K562 (cell line): ENCODE results near the gene CNNM4. TPM values are rescaled to one million over a fixed set of nuclear protein-coding genes. Genes with fewer than 3 reads are reported as not detected.

ENCODE experiments used
- BACH1 ChIP-seq: fragments of 200-800 bp; sonication (Bioruptor generic); IDR thresholded peaks from 2 replicates; pipeline ENCODE4 v1.6.1; 2016; ENCODE audit warnings: missing genetic modification characterization, missing compliant biosample characterization
- CBX8 ChIP-seq: fragments of 200-600 bp; sonication (generic); IDR thresholded peaks from 2 replicates; pipeline ENCODE4 v1.6.1; 2012; ENCODE audit warnings: borderline replicate concordance, mixed run types, low read depth, mild to moderate bottlenecking, moderate library complexity, mixed read lengths, low read length, control low read depth, inconsistent platforms; ENCODE audit not compliant: poor library complexity, severe bottlenecking; ENCODE audit errors: extremely low read depth
- CCNT2 ChIP-seq: IDR thresholded peaks from 2 replicates; pipeline ENCODE4 v1.6.1; 2011; ENCODE audit warnings: borderline replicate concordance, low read depth, mild to moderate bottlenecking, moderate library complexity, mixed read lengths, low read length; ENCODE audit not compliant: insufficient read length; ENCODE audit errors: extremely low read depth
- CEBPG ChIP-seq, 3 experiments: fragments of 200-800 bp in 1 of 3; sonication (Bioruptor generic) in 1 of 3; sonication (generic) in 1 of 3; formaldehyde crosslinking in 1 of 3; IDR thresholded peaks in 2 of 3; conservative IDR thresholded peaks in 1 of 3; 2 replicates each; pipeline versions ENCODE4 v1.6.1 to v1.8.0; 2016 to 2022; ENCODE audit warnings: missing compliant biosample characterization in 2 of 3, missing genetic modification characterization in 2 of 3, mild to moderate bottlenecking in 1 of 3, missing genetic modification reagents in 1 of 3
- CREB3L1 ChIP-seq: fragments of 450-650 bp; IDR thresholded peaks from 2 replicates; pipeline ENCODE4 v1.6.1; 2014; ENCODE audit warnings: low read depth, mild to moderate bottlenecking, moderate library complexity, borderline replicate concordance
- E2F4 ChIP-seq: sonication (generic); formaldehyde crosslinking; IDR thresholded peaks from 2 replicates; pipeline ENCODE4 v1.8.0; 2022; ENCODE audit warnings: mild to moderate bottlenecking, low read depth, missing genetic modification reagents
- ETS2 ChIP-seq: IDR thresholded peaks from 2 replicates; pipeline ENCODE4 v1.6.1; 2016; ENCODE audit warnings: borderline replicate concordance, missing genetic modification characterization, mild to moderate bottlenecking, moderate library complexity, missing compliant biosample characterization; ENCODE audit not compliant: poor library complexity, severe bottlenecking
- FOXA1 ChIP-seq: fragments of 450-650 bp; IDR thresholded peaks from 2 replicates; pipeline ENCODE4 v1.6.1; 2016; ENCODE audit warnings: mild to moderate bottlenecking, borderline replicate concordance
- HCFC1 ChIP-seq: IDR thresholded peaks from 2 replicates; pipeline ENCODE4 v1.6.1; 2012; ENCODE audit warnings: low read depth, low read length, improper control_type of control experiment
- LEF1 ChIP-seq: fragments of 450-650 bp; IDR thresholded peaks from 2 replicates; pipeline ENCODE4 v1.6.1; 2016; ENCODE audit warnings: mild to moderate bottlenecking
- MYBL2 ChIP-seq, 2 experiments: fragments of 450-650 bp in 1 of 2; sonication (generic) in 1 of 2; formaldehyde crosslinking in 1 of 2; IDR thresholded peaks; 2 replicates each; pipeline versions ENCODE4 v1.6.1 to v1.8.1; 2017 to 2022; ENCODE audit warnings: borderline replicate concordance in 1 of 2, inconsistent platforms in 1 of 2, low read depth in 1 of 2, mild to moderate bottlenecking in 1 of 2, missing genetic modification reagents in 1 of 2, moderate library complexity in 1 of 2
- NCOR1 ChIP-seq: fragments of 450-650 bp; IDR thresholded peaks from 2 replicates; pipeline ENCODE4 v1.6.1; 2016; ENCODE audit warnings: mild to moderate bottlenecking, moderate library complexity
- NELFE ChIP-seq: IDR thresholded peaks from 2 replicates; pipeline ENCODE4 v1.6.1; 2011; ENCODE audit warnings: mild to moderate bottlenecking; ENCODE audit not compliant: insufficient read depth, insufficient read length
- SLC30A9 ChIP-seq: fragments of 250-450 bp; sonication (Bioruptor Pico); IDR thresholded peaks from 2 replicates; pipeline ENCODE4 v1.8.0; 2022; ENCODE audit warnings: mild to moderate bottlenecking, moderate library complexity
- TAF1 ChIP-seq: IDR thresholded peaks from 2 replicates; pipeline ENCODE4 v1.6.1; 2011; ENCODE audit warnings: mild to moderate bottlenecking, low read length, moderate library complexity; ENCODE audit not compliant: insufficient read depth, control insufficient read depth, severe bottlenecking; ENCODE audit errors: extremely low read depth
- THAP7 ChIP-seq: fragments of 250-450 bp; sonication (Bioruptor Pico); IDR thresholded peaks from 2 replicates; pipeline ENCODE4 v1.5.0; 2021
- TRIM28 ChIP-seq: fragments of 450-650 bp; IDR thresholded peaks from 2 replicates; pipeline ENCODE4 v1.6.1; 2017
- ZNF263 ChIP-seq: sonication (generic); formaldehyde crosslinking; IDR thresholded peaks from 2 replicates; pipeline ENCODE4 v1.8.0; 2022; ENCODE audit warnings: mild to moderate bottlenecking, missing genetic modification reagents, borderline replicate concordance
- ZNF282 ChIP-seq: sonication (generic); formaldehyde crosslinking; IDR thresholded peaks from 2 replicates; pipeline ENCODE4 v1.8.1; 2023; ENCODE audit warnings: missing genetic modification reagents
- ZNF324 ChIP-seq: fragments of 250-450 bp; sonication (Bioruptor Pico); IDR thresholded peaks from 2 replicates; pipeline ENCODE4 v1.4.0; 2020; ENCODE audit warnings: mild to moderate bottlenecking
- polyA plus RNA-seq, 8 experiments: library from polyadenylated mRNA; depleted of rRNA in 4 of 8; stranded (reverse) in 5 of 8; unstranded in 3 of 8; fragments of >200 nt; fragmentation: Nextera tagmentation in 2 of 8; fragmentation: Illumina TruSeq in 1 of 8; extraction: Ambion mirVana in 2 of 8; extraction: Trizol in 1 of 8; gene quantifications; 2 replicates each; pipeline versions ENCODE4 v1.2.1 to v1.2.3, GENCODE V29; 2011 to 2014; ENCODE audit warnings: inconsistent platforms in 1 of 8, missing spikeins in 1 of 8
- total RNA-seq, 7 experiments: library from RNA; depleted of rRNA in 6 of 7; stranded (reverse); fragments of >200 nt in 6 of 7; fragmentation: Illumina TruSeq in 2 of 7; extraction: Trizol in 2 of 7; gene quantifications; 2 replicates each; pipeline versions ENCODE4 v1.2.1 to v1.2.3, GENCODE V29; 2011 to 2021; ENCODE audit warnings: low replicate concordance in 1 of 7

CNNM4 gene
- total and polyA plus RNA-seq, 9 of the 15 experiments (the other 6 are each of a cell fraction or from before 2014, with no cell fraction given), result 0.96 to 6.3 (median 2.8) TPM

DNA sequence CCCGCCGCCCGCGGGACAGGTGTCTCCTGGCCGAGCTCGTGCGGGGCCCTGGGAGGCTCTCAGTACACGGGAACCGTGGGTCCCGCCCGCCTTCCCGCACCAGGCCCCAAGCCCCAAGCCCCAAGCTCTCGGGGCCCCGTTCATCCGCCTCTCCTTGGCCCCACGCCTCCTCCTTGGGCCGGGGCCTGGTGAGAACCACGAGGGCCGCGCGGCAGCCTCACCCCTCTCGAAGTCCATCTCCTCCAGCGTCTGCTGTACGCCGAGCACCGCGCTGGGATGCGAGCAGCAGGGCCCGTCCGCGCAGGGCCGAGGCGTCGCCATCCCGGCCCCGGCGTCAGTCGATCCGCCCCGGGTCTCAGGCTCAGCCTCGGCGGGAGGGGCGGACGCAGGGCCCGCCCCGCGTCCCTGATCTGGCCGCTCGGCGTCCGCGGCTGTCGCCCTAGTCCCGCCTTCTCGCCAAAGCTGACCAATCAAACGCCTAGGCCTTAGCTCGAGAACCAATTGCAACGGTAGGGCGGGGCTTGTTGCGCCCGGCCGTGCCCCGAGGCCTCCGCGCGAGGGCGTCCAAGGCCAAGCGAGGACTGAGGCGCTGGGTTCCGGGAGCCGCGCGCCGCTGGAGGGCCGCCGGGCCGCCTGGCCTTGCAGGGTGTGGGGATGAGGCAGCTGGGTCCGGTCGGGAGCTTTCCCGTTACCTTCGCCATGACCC, 97.1 kb downstream of the CNNM4 start, which contains the start of gene ANKRD39 (continued):
- TF ChIP-seq CREB3L1 (no peak; the same call in 1 of the 2 replicates), NCOR1 (no peak), FOXA1 (no peak), THAP7 (CRISPR knock-in tag) (no peak), HCFC1 (peak; percentile 58; the same call in 1 of the 2 replicates), E2F4 (CRISPR knock-in tag) (no peak), ZNF263 (CRISPR knock-in tag) (peak; percentile 68; the same call in 1 of the 2 replicates), CBX8 (no peak), CEBPG (CRISPR knock-in tag; IDR thresholded peaks at IDR 0.05) (no peak), CEBPG (tag; conservative IDR thresholded peaks at IDR 0.05 in 1 of 2, IDR thresholded peaks at IDR 0.05 in 1 of 2) (no peak), TRIM28 (no peak), ETS2 (tag) (no peak), LEF1 (no peak), SLC30A9 (no peak), ZNF282 (CRISPR knock-in tag) (peak; percentile 20; the same call in 1 of the 2 replicates), NELFE (no peak), ZNF324 (CRISPR knock-in tag) (no peak), MYBL2 (IDR thresholded peaks at IDR 0.05; ENCODE audit: low read depth) (no peak), MYBL2 (CRISPR knock-in tag; IDR thresholded peaks at IDR 0.05; ENCODE audit: borderline replicate concordance) (no peak), TAF1 (peak; percentile 58), CCNT2 (peak; percentile 97), BACH1 (tag) (no peak)
